ENCODE measurements around the gene CFAP90. TPM values are rescaled to one million over a fixed set of nuclear protein-coding genes. Genes with fewer than 3 reads are reported as not detected.

The CFAP90 gene
- total RNA-seq, 1 experiment from 2014 or later, result 0.58 TPM

DNA sequence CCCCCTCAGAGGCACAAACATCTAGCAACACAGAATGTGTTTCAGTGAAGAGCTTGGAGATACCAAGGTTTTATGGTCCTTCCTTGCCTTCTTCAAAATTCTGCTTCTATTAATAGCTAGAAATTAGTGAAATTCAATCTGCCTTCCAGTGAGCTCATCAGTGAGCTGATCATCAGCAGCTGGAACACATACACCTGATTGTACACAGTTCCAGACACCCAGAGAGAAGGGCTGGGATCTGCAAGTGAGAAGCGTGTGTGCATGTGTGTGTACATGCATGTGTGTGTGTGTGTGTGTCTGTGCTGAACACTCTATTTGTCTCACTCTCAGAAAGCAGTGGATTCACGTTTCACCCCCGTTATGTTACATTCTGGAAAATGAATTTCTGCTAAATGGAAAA, 28.5 kb downstream of the CFAP90 start:
- no peak overlapping the region for H3K27ac ChIP-seq (ENCODE audit: low read length)
- H3K79me2 ChIP-seq (ENCODE audit: low read length), result no peaks in the 10 kb centered on the region
- ChIA-PET POLR2A (ENCODE audit: unreplicated experiment) (no interaction called here), CTCF (no interaction called here)
- H3K9me3 ChIP-seq (ENCODE audit: low read length), result no peaks in the 10 kb centered on the region
- H3K36me3 ChIP-seq (ENCODE audit: low read depth, low read length), result no peaks in the 10 kb centered on the region
- DNase-seq (no peak), ATAC-seq (no peak)
- TF ChIP-seq CTCF (conservative IDR thresholded peaks at IDR 0.05; ENCODE audit: low read depth, low read length) (no peak), EZH2phosphoT487 (IDR thresholded peaks at IDR 0.05; ENCODE audit: borderline replicate concordance, low read length) (no peak), EZH2 (IDR thresholded peaks at IDR 0.05; ENCODE audit: low read length, unreplicated experiment) (no peak)
- no peak overlapping the region for H3K9ac ChIP-seq (ENCODE audit: low read length)
- intact Hi-C loops (cut with micrococcal nuclease), result no loop called here
- H2AFZ ChIP-seq (ENCODE audit: low read length), result no peak overlapping the region
- H3F3A ChIP-seq (ENCODE audit: low read length, unreplicated experiment), result no peaks in the 10 kb centered on the region
- no peak overlapping the region for H3K4me3 ChIP-seq (ENCODE audit: low read length)
- no peaks in the 10 kb centered on the region for H3K9me2 ChIP-seq (replicated peaks; ENCODE audit: low read length)
- BruUV-seq (replicated peaks), result no TSS peak
- no peaks in the 10 kb centered on the region for H3K4me1 ChIP-seq (ENCODE audit: insufficient read depth, low read length)
- no peak overlapping the region for H3K4me2 ChIP-seq (ENCODE audit: low read length)
- peaks cover 96% of the 10 kb centered on the region for H3K27me3 ChIP-seq (ENCODE audit: low read length)
- H4K20me1 ChIP-seq (ENCODE audit: low read length), result no peaks in the 10 kb centered on the region

DNA sequence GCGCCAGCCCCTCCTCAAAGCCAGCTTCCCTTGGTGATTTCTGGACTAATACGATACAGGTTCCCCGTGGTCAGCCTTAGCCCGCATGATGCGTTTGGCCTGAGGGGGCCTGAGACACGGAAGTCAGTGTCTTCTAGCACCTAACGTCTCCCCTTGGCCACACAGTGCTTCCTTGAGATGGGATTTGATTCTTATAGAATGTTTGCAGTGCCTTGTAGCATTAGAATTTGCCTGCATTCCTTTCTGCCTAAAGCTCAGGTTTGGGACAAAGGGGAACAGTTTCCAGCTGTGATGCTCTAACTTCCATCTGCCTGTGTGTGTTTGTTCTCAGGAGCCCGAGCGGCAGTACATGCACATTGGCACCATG, 34.4 kb downstream of the CFAP90 start:
- Histone ChIP-seq H3K27me3 (ENCODE audit: low read length) (peaks cover 85% of the 10 kb centered on the region), H3K4me1 (ENCODE audit: insufficient read depth, low read length) (no peaks in the 10 kb centered on the region), H3K4me3 (ENCODE audit: low read length) (no peak overlapping the region), H3F3A (ENCODE audit: low read length, unreplicated experiment) (no peaks in the 10 kb centered on the region), H3K9me3 (ENCODE audit: low read length) (no peaks in the 10 kb centered on the region), H3K9ac (ENCODE audit: low read length) (no peak overlapping the region), H3K79me2 (ENCODE audit: low read length) (no peaks in the 10 kb centered on the region), H2AFZ (ENCODE audit: low read length) (no peak overlapping the region), H3K27ac (ENCODE audit: low read length) (no peak overlapping the region), H4K20me1 (ENCODE audit: low read length) (no peaks in the 10 kb centered on the region), H3K9me2 (replicated peaks; ENCODE audit: low read length) (no peaks in the 10 kb centered on the region), H3K4me2 (ENCODE audit: low read length) (no peak overlapping the region), H3K36me3 (ENCODE audit: low read depth, low read length) (no peaks in the 10 kb centered on the region)
- BruUV-seq (replicated peaks), result no TSS peak
- DNase-seq (no peak), ATAC-seq (no peak; the same call in 1 of the 2 replicates)
- POLR2A ChIA-PET (ENCODE audit: unreplicated experiment), result no interaction called here
- TF ChIP-seq CTCF (conservative IDR thresholded peaks at IDR 0.05; ENCODE audit: low read depth, low read length) (peak; percentile 36; the same call in 1 of the 2 replicates), EZH2phosphoT487 (IDR thresholded peaks at IDR 0.05; ENCODE audit: borderline replicate concordance, low read length) (no peak)
- CTCF ChIA-PET, result no interaction called here
- intact Hi-C loops (cut with micrococcal nuclease), result loop anchor here (2.0 kb wide), 2 partner anchors 556 to 1050 kb away; no protein-coding TSS in a partner anchor

- peak; percentile 96 for ATAC-seq
- H2AFZ ChIP-seq (ENCODE audit: low read length), result peak overlapping the region; percentile 20; the same call in 1 of the 2 replicates
- CTCF ChIA-PET, result no interaction called here
Measured at GRCh38 chr5:7815892-7816534, 34.9 kb downstream of the CFAP90 start.

More at GRCh38 chr5:7815892-7816534, 34.9 kb downstream of the CFAP90 start:
- no peak overlapping the region for H3K9ac ChIP-seq (ENCODE audit: low read length)
- H3K9me3 ChIP-seq (ENCODE audit: low read length), result no peaks in the 10 kb centered on the region
- BruUV-seq (replicated peaks), result no TSS peak
- H3K4me1 ChIP-seq (ENCODE audit: insufficient read depth, low read length), result no peaks in the 10 kb centered on the region
- H3K27me3 ChIP-seq (ENCODE audit: low read length), result peaks cover 82% of the 10 kb centered on the region
- H3K36me3 ChIP-seq (ENCODE audit: low read depth, low read length), result no peaks in the 10 kb centered on the region
- POLR2A ChIA-PET (ENCODE audit: unreplicated experiment), result no interaction called here
- no peaks in the 10 kb centered on the region for H4K20me1 ChIP-seq (ENCODE audit: low read length)
- intact Hi-C loops (cut with micrococcal nuclease), result loop anchor here (2.0 kb wide), 2 partner anchors 555 to 1049 kb away; no protein-coding TSS in a partner anchor
- peak overlapping the region; percentile 16; the same call in 1 of the 2 replicates for H3K4me2 ChIP-seq (ENCODE audit: low read length)
- TF ChIP-seq CTCF (conservative IDR thresholded peaks at IDR 0.05; ENCODE audit: low read depth, low read length) (peak; percentile 99), EZH2 (IDR thresholded peaks at IDR 0.05; ENCODE audit: low read length, unreplicated experiment) (no peak)
- H3K27ac ChIP-seq (ENCODE audit: low read length), result no peak overlapping the region
- no peaks in the 10 kb centered on the region for H3K79me2 ChIP-seq (ENCODE audit: low read length)
- H3K4me3 ChIP-seq (ENCODE audit: low read length), result no peak overlapping the region
- DNase-seq, result peak; percentile 83
- no peaks in the 10 kb centered on the region for H3K9me2 ChIP-seq (replicated peaks; ENCODE audit: low read length)
- H3F3A ChIP-seq (ENCODE audit: low read length, unreplicated experiment), result no peaks in the 10 kb centered on the region

Data from PC-3 (cell line).